Endothelial cell of umbilical vein (primary cell): ENCODE results near the gene BCAS3. TPM values are rescaled to one million over a fixed set of nuclear protein-coding genes. Genes with fewer than 3 reads are reported as not detected.

Source experiments
- BruUV-seq: library from RNA; stranded (reverse); fragments of 400-500 nt; replicated peaks from 2 replicates; lab custom pipeline; 2021; lab: Mats Ljungman, UMichigan
- CTCF ChIA-PET: fragments of 300-600, 350-600 bp; sonication (Branson Sonifier 250); formaldehyde crosslinking; loops from one replicate; lab custom pipeline; 2021; ENCODE audit warnings: antibody characterized with exemption, inconsistent platforms; lab: Charles Lee
- POLR2A ChIA-PET: fragments of 300-600, 350-600 bp; sonication (Branson Sonifier 250); formaldehyde crosslinking; loops from one replicate; lab custom pipeline; 2021; ENCODE audit warnings: antibody characterized with exemption, inconsistent platforms; lab: Charles Lee
- DNase-seq: peaks from one replicate; pipeline ENCODE4 v3.0.0-alpha.2; 2011; ENCODE audit warnings: low read depth, low spot score
- FAIRE-seq: peaks from 2 replicates; lab custom pipeline; 2011; peaks lifted over from hg19 to GRCh38; lab: Jason Lieb, UNC
- H2AFZ ChIP-seq: 2 replicates; pipeline ENCODE4 v1.6.0; 2012; ENCODE audit warnings: low read depth, low read length, control low read depth, inconsistent platforms
- H3K27ac ChIP-seq: 2 replicates; pipeline ENCODE4 v1.5.1; 2011; ENCODE audit warnings: low read depth, mild to moderate bottlenecking, control low read depth, low read length, moderate library complexity; ENCODE audit not compliant: insufficient read depth
- H3K27me3 ChIP-seq, 2 experiments: 2 replicates each; pipeline versions ENCODE4 v1.6.0 to v1.6.1; 2011; ENCODE audit warnings: low read length in 2 of 2, mixed read lengths in 1 of 2; ENCODE audit not compliant: control insufficient read depth in 2 of 2, insufficient read depth in 2 of 2
- H3K36me3 ChIP-seq, 2 experiments: 2 replicates in 1 of 2; 3 replicates in 1 of 2; pipeline ENCODE4 v1.5.1; 2011; ENCODE audit warnings: low read length in 2 of 2, mild to moderate bottlenecking in 1 of 2, moderate library complexity in 1 of 2; ENCODE audit not compliant: control insufficient read depth in 2 of 2, insufficient read depth in 2 of 2; ENCODE audit errors: extremely low read depth in 1 of 2
- H3K4me1 ChIP-seq: 3 replicates; pipeline ENCODE4 v1.5.1; 2011; ENCODE audit warnings: mild to moderate bottlenecking, low read length; ENCODE audit not compliant: control insufficient read depth, insufficient read depth; ENCODE audit errors: extremely low read depth
- H3K4me2 ChIP-seq: 2 replicates; pipeline ENCODE4 v1.6.1; 2011; ENCODE audit warnings: low read length, control low read depth, mixed read lengths; ENCODE audit not compliant: insufficient read depth
- H3K4me3 ChIP-seq, 3 experiments: fragments of 200-600 bp in 1 of 3; sonication (generic), shearing (Covaris generic) in 1 of 3; replicated peaks in 1 of 3; 2 replicates each; pipeline ENCODE4 v1.5.1; 2011 to 2016; ENCODE audit warnings: control low read depth in 3 of 3, low read length in 3 of 3, mild to moderate bottlenecking in 2 of 3, inconsistent platforms in 1 of 3, low read depth in 1 of 3, moderate library complexity in 1 of 3; ENCODE audit not compliant: insufficient read depth in 1 of 3
- H3K79me2 ChIP-seq: 2 replicates; pipeline ENCODE4 v1.6.0; 2012; ENCODE audit warnings: low read length, inconsistent platforms; ENCODE audit not compliant: control insufficient read depth, insufficient read depth
- H3K9ac ChIP-seq: replicated peaks from 2 replicates; pipeline ENCODE3; 2011; ENCODE audit warnings: low read length, control low read depth; ENCODE audit not compliant: insufficient read depth; ENCODE audit errors: extremely low read depth
- H3K9me1 ChIP-seq: replicated peaks from 3 replicates; pipeline ENCODE4 v1.6.0; 2011; ENCODE audit warnings: mild to moderate bottlenecking, low read length; ENCODE audit not compliant: control insufficient read depth, insufficient read depth; ENCODE audit errors: extremely low read depth
- H3K9me3 ChIP-seq: replicated peaks from 2 replicates; pipeline ENCODE4 v1.5.1; 2012; ENCODE audit warnings: low read length, inconsistent platforms; ENCODE audit not compliant: control insufficient read depth, insufficient read depth
- H4K20me1 ChIP-seq: replicated peaks from 2 replicates; pipeline ENCODE3; 2011; ENCODE audit warnings: mild to moderate bottlenecking, low read length; ENCODE audit not compliant: control insufficient read depth, insufficient read depth; ENCODE audit errors: extremely low read depth
- EZH2 ChIP-seq: IDR thresholded peaks from 2 replicates; pipeline ENCODE4 v1.6.1; 2012; ENCODE audit warnings: borderline replicate concordance, low read depth, mild to moderate bottlenecking, moderate library complexity, low read length, inconsistent platforms; ENCODE audit not compliant: severe bottlenecking
- FOS ChIP-seq: IDR thresholded peaks from 2 replicates; pipeline ENCODE4 v1.6.1; 2011; ENCODE audit warnings: mild to moderate bottlenecking, low read length, moderate library complexity, borderline replicate concordance; ENCODE audit not compliant: insufficient read depth
- GATA2 ChIP-seq: IDR thresholded peaks from 2 replicates; pipeline ENCODE4 v1.7.0; 2011; ENCODE audit warnings: low read depth, mild to moderate bottlenecking, moderate library complexity, mixed read lengths, low read length; ENCODE audit not compliant: insufficient read length, insufficient read depth
- JUN ChIP-seq: IDR thresholded peaks from 2 replicates; pipeline ENCODE4 v1.6.1; 2011; ENCODE audit warnings: borderline replicate concordance, low read depth; ENCODE audit not compliant: insufficient read length, insufficient read depth
- MYC ChIP-seq: IDR thresholded peaks from one replicate; pipeline ENCODE4 v1.6.1; 2011; ENCODE audit warnings: mild to moderate bottlenecking, low read depth, low read length
- POLR2A ChIP-seq: IDR thresholded peaks from 2 replicates; pipeline ENCODE4 v1.6.1; 2012; ENCODE audit warnings: low read depth, mild to moderate bottlenecking, control low read depth, low read length
- POLR2AphosphoS5 ChIP-seq: IDR thresholded peaks from 2 replicates; pipeline ENCODE4 v1.6.1; 2012; ENCODE audit warnings: low read depth, mild to moderate bottlenecking, control low read depth, low read length, moderate library complexity; ENCODE audit not compliant: insufficient read depth
- dilution Hi-C: fragments of 300-500 bp; cut with MboI; formaldehyde crosslinking; loops from one replicate; pipeline ENCODE4 v1.15.0; 2019; ENCODE audit warnings: low sequenced_read_pairs; ENCODE audit not compliant: extremely low pct_ligation_motif_present
- intact Hi-C: fragments of 100-400 bp; cut with micrococcal nuclease; formaldehyde crosslinking; loops from one replicate; pipeline ENCODE4 v1.10.0; 2022
- polyA plus RNA-seq, 4 experiments: library from polyadenylated mRNA; depleted of rRNA in 3 of 4; stranded (reverse) in 3 of 4; unstranded in 1 of 4; fragments of >200 nt; gene quantifications; 2 replicates each; pipeline versions ENCODE4 v1.2.1 to v1.2.3, GENCODE V29; 2011 to 2012; ENCODE audit warnings: missing spikeins in 1 of 4
- total RNA-seq: library from RNA; stranded (reverse); gene quantifications from 2 replicates; pipeline ENCODE4 v1.2.3, GENCODE V29; 2021
- TF ChIP-seq, protein P1 (sequence below), 2 donors: IDR thresholded peaks; 1 replicate in 1 of 2; 2 replicates in 1 of 2; pipeline ENCODE4 v1.5.1; 2011; ENCODE audit warnings: low read length in 2 of 2, mild to moderate bottlenecking in 2 of 2, moderate library complexity in 2 of 2, control low read depth in 1 of 2, inconsistent platforms in 1 of 2, low read depth in 1 of 2; ENCODE audit not compliant: insufficient read depth in 1 of 2; ENCODE audit errors: extremely low read depth in 1 of 2
- TF ChIP-seq, protein P2 (sequence below): IDR thresholded peaks from 2 replicates; pipeline ENCODE4 v1.6.1; 2011; ENCODE audit not compliant: insufficient read depth, insufficient read length

Gene BCAS3
- total and polyA plus RNA-seq, 2 donors (not counting 3 experiments of a cell fraction or from before 2014, with no cell fraction given) = 8.2 to 16.0 TPM

DNA sequence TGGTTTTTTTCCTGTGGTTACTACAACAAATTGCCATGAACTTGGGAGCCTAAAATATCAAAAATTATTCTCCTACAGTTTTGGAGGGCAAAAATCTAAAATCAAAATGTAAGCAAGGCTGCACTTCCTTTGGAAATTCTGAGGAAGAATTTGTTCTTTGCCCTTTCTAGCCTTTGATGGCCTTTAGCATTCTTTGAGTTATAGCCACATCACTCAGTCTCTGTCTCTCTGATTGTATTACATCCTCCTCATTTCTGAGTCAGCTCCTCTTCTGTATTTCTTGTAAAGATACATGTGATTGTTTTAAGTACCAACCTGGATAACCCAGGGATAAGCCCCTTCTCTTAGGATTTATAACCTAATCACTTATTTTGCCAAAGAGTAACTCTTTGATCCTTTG, 282.0 kb downstream of the BCAS3 start:
- no peak overlapping the region for H3K9ac ChIP-seq
- no peaks in the 10 kb centered on the region for H3K79me2 ChIP-seq
- H3K4me2 ChIP-seq = no peak overlapping the region
- no peaks in the 10 kb centered on the region for H3K9me3 ChIP-seq
- dilution Hi-C loops (no loop called here), intact Hi-C loops (no loop called here)
- no peak overlapping the region for H2AFZ ChIP-seq
- no peaks in the 10 kb centered on the region for H3K4me1 ChIP-seq
- DNase-seq = peak; percentile 4
- no peaks in the 10 kb centered on the region for H3K27me3 ChIP-seq
- no TSS peak for BruUV-seq
- H3K36me3 ChIP-seq = no peaks in the 10 kb centered on the region
- H4K20me1 ChIP-seq = no peaks in the 10 kb centered on the region
- no peak overlapping the region for H3K4me3 ChIP-seq
- H3K9me1 ChIP-seq = no peaks in the 10 kb centered on the region
- TF ChIP-seq, protein P1, sequence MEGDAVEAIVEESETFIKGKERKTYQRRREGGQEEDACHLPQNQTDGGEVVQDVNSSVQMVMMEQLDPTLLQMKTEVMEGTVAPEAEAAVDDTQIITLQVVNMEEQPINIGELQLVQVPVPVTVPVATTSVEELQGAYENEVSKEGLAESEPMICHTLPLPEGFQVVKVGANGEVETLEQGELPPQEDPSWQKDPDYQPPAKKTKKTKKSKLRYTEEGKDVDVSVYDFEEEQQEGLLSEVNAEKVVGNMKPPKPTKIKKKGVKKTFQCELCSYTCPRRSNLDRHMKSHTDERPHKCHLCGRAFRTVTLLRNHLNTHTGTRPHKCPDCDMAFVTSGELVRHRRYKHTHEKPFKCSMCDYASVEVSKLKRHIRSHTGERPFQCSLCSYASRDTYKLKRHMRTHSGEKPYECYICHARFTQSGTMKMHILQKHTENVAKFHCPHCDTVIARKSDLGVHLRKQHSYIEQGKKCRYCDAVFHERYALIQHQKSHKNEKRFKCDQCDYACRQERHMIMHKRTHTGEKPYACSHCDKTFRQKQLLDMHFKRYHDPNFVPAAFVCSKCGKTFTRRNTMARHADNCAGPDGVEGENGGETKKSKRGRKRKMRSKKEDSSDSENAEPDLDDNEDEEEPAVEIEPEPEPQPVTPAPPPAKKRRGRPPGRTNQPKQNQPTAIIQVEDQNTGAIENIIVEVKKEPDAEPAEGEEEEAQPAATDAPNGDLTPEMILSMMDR (IDR thresholded peaks at IDR 0.05; ENCODE audit: extremely low read depth in 1 of 2, insufficient read depth in 1 of 2, low read depth in 1 of 2, low read length in 2 of 2) = no peak
- TF ChIP-seq GATA2 (no peak), JUN (no peak), POLR2A (no peak), EZH2 (no peak), POLR2AphosphoS5 (no peak), FOS (no peak), MYC (no peak)
- TF ChIP-seq, protein P2, sequence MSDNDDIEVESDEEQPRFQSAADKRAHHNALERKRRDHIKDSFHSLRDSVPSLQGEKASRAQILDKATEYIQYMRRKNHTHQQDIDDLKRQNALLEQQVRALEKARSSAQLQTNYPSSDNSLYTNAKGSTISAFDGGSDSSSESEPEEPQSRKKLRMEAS = no peak
- POLR2A ChIA-PET = no interaction called here
- CTCF ChIA-PET = interaction anchor here (1.0 kb wide), 1 partner anchor 20 kb away, joined by 3 read pairs; no protein-coding TSS in a partner anchor
- no peak for FAIRE-seq
- no peak overlapping the region for H3K27ac ChIP-seq
